Activated CD8-positive, alpha-beta T cell treated with anti-CD3 and anti-CD28 coated beads for 36 hours (primary cell): ENCODE data around the gene ZC3H12A. TPM values are rescaled to one million over a fixed set of nuclear protein-coding genes. Genes with fewer than 3 reads are reported as not detected.
"Not testable (repeated sequence)": the region's sequence is repeated elsewhere in the genome, so short reads cannot be mapped to it uniquely, and the experiment has no call there.

Source experiments
- ATAC-seq: fragments of 200-7000 bp; cut with Tn5 transposase; one replicate; pipeline ENCODE4 v1.10.0; 2021; ENCODE audit warnings: mild to moderate bottlenecking, moderate library complexity
- CTCF ChIA-PET: fragments of 350-600 bp; sonication (Branson Sonifier 250); formaldehyde crosslinking; loops from one replicate; lab custom pipeline; 2021; ENCODE audit warnings: antibody characterized with exemption; lab: Charles Lee
- POLR2A ChIA-PET: fragments of 350-600 bp; sonication (Branson Sonifier 250); formaldehyde crosslinking; loops from one replicate; lab custom pipeline; 2021; ENCODE audit warnings: antibody characterized with exemption; lab: Charles Lee
- DNase-seq: peaks from one replicate; pipeline ENCODE4 v3.0.0-alpha.2; 2020
- H3K27ac Mint-ChIP-seq: one replicate; pipeline ENCODE4 v1.8.0; 2021; ENCODE audit warnings: mild to moderate bottlenecking, mixed read lengths
- H3K27me3 Mint-ChIP-seq: one replicate; pipeline ENCODE4 v1.8.0; 2021; ENCODE audit warnings: mixed read lengths
- H3K36me3 Mint-ChIP-seq: one replicate; pipeline ENCODE4 v1.8.0; 2021; ENCODE audit warnings: low read depth, mixed read lengths
- H3K4me1 Mint-ChIP-seq: one replicate; pipeline ENCODE4 v1.8.0; 2021; ENCODE audit warnings: low read depth, mixed read lengths
- H3K4me3 Mint-ChIP-seq: one replicate; pipeline ENCODE4 v1.8.0; 2021; ENCODE audit warnings: mild to moderate bottlenecking, moderate library complexity, mixed read lengths
- H3K9me3 Mint-ChIP-seq: one replicate; pipeline ENCODE4 v1.8.0; 2021; ENCODE audit warnings: mixed read lengths
- intact Hi-C: fragments of 100-400 bp; cut with micrococcal nuclease; formaldehyde crosslinking; loops from one replicate; pipeline ENCODE4 v1.10.0; 2022
- total RNA-seq, 2 experiments: library from RNA; stranded (reverse); gene quantifications; one replicate each; pipeline ENCODE4 v1.2.3, GENCODE V29; 2021
- TF ChIP-seq, protein P1 (sequence below): fragments of 200-600 bp; IDR thresholded peaks from one replicate; pipeline ENCODE4 v1.8.0; 2022; ENCODE audit warnings: antibody characterized with exemption, mild to moderate bottlenecking

Gene ZC3H12A
- total RNA-seq, 2 experiments from 2014 or later, result 20.4 to 20.5 TPM

DNA sequence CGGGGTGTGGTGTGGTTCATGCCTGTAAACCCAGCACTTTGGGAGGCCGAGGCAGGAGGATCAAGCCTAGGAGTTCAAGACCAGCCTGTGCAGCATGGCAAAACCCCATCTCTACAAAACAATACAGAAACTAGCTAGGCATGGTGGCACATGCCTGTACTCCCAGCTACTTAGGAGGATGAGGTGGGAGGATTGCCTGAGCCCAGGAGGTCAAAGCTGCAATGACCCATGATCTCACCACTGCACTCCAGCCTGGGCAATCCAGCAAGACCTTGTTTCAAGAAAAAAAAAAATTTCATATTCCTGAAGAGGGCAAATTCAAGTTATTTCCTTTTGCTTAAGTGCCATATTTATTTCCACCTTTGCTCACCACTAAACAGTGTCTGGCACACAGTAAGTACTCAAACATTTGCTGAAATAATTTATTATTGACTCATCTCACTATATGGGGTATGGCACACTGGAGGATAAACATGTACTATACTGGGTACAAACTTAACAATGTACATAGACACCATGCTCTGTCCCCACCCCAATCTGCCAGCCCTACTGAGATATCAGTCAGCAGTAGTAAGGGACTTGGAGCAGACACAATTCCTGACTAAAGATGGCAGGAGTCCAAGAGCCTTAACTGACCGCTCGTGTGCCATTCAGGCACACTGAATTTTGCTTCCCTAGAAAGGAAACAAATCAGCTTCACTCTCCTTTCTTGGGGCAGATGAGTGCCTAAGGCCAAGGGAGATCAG, 24.7 kb downstream of the ZC3H12A start:
- peaks cover 19% of the 10 kb centered on the region for H3K4me1 Mint-ChIP-seq
- ChIA-PET CTCF (interaction anchor here (6.5 to 17.7 kb wide), 2 partner anchors 12 to 40 kb away, joined by 91 to 380 read pairs; no protein-coding TSS in a partner anchor), POLR2A (interaction anchor here (0.6 kb wide), 1 partner anchor 15 kb away, joined by 3 read pairs; no protein-coding TSS in a partner anchor)
- TF ChIP-seq, protein P1, sequence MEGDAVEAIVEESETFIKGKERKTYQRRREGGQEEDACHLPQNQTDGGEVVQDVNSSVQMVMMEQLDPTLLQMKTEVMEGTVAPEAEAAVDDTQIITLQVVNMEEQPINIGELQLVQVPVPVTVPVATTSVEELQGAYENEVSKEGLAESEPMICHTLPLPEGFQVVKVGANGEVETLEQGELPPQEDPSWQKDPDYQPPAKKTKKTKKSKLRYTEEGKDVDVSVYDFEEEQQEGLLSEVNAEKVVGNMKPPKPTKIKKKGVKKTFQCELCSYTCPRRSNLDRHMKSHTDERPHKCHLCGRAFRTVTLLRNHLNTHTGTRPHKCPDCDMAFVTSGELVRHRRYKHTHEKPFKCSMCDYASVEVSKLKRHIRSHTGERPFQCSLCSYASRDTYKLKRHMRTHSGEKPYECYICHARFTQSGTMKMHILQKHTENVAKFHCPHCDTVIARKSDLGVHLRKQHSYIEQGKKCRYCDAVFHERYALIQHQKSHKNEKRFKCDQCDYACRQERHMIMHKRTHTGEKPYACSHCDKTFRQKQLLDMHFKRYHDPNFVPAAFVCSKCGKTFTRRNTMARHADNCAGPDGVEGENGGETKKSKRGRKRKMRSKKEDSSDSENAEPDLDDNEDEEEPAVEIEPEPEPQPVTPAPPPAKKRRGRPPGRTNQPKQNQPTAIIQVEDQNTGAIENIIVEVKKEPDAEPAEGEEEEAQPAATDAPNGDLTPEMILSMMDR, result no peak
- H3K27me3 Mint-ChIP-seq, result no peaks in the 10 kb centered on the region
- intact Hi-C loops, result no loop called here
- DNase-seq (no peak), ATAC-seq (no peak)
- peaks cover 18% of the 10 kb centered on the region for H3K36me3 Mint-ChIP-seq
- no peak overlapping the region for H3K27ac Mint-ChIP-seq
- H3K4me3 Mint-ChIP-seq, result no peak overlapping the region
- no peaks in the 10 kb centered on the region for H3K9me3 Mint-ChIP-seq

DNA sequence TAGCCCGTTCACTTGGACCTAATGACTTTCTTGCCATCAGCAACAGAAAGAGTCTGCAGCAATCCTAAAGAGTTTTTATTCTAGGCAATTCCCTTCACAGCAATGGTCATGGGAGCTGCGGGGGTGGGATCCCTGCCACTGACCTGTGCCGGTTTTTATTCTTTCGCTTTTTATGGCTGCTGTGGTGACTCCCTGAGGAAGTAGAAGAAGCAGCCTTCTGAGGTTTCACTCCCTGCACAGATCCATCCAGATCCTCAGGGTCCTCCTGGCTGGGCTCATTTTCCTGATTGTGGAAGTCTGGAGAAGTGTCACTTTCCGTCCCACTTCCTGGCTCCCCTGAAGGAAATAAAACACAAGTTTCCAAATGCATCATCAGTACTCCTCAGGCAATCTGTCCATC, 27.3 kb downstream of the ZC3H12A start:
- H3K4me3 Mint-ChIP-seq, result no peak overlapping the region
- ChIA-PET POLR2A (no interaction called here), CTCF (interaction anchor here (2.9 to 17.7 kb wide), 2 partner anchors 15 to 43 kb away, joined by 33 to 380 read pairs; no protein-coding TSS in a partner anchor)

DNA sequence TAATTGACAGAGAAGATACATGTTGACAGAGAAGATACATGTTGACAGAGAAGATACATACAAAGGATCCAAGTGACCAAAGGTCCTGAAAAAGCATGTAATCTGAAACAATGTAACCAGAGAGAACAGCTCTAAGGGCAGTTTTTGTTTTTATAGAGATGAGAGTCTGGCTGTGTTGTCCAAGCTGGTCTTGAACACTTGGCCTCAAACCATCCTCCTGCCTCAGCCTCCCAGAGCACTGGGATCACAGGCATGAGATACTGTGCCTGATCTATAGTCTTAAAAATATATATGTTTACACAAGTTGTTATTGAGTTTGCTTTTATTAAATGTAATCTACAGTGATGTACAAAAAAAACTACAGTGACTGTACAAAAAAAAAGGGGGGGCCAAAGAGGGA, 27.7 kb downstream of the ZC3H12A start:
- Mint-ChIP-seq H3K9me3 (no peaks in the 10 kb centered on the region), H3K27ac (no peak overlapping the region), H3K27me3 (no peaks in the 10 kb centered on the region), H3K4me3 (no peak overlapping the region), H3K36me3 (peaks cover 29% of the 10 kb centered on the region), H3K4me1 (peaks cover 16% of the 10 kb centered on the region)
- TF ChIP-seq, protein P1, result no peak
- ChIA-PET POLR2A (interaction anchor here (1.2 kb wide), 1 partner anchor 27 kb away, joined by 4 read pairs; no protein-coding TSS in a partner anchor), CTCF (interaction anchor here (1.0 to 2.9 kb wide), 2 partner anchors 11 to 15 kb away, joined by 4 to 33 read pairs; no protein-coding TSS in a partner anchor)
- intact Hi-C loops, result no loop called here
- DNase-seq (no peak), ATAC-seq (no peak)

More for the DNA sequence above, 27.3 kb downstream of the ZC3H12A start:
- H3K4me1 Mint-ChIP-seq, result peaks cover 16% of the 10 kb centered on the region
- DNase-seq (no peak), ATAC-seq (no peak)
- no peaks in the 10 kb centered on the region for H3K9me3 Mint-ChIP-seq
- no peaks in the 10 kb centered on the region for H3K27me3 Mint-ChIP-seq
- intact Hi-C loops, result no loop called here
- H3K36me3 Mint-ChIP-seq, result peaks cover 26% of the 10 kb centered on the region
- TF ChIP-seq, protein P1, result no peak
- H3K27ac Mint-ChIP-seq, result no peak overlapping the region

DNA sequence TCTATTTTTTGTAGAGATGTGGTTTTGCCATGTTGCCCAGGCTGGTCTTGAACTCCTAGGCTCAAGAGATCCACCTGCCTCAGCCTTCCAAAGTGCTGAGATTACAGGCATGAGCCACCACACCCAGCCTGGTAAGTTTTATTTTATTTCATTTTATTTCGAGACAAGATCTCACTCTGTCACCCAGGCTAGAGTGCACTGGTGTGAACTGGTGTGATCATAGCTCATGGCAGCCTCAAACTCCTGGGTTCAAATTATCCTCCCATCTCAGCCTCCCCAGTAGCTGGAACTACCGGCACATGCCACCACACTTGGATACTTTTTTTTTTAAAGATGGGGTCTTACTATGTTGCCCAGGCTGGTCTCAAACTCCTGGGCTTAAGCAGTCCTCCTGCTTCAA, 28.4 kb downstream of the ZC3H12A start:
- H3K4me3 Mint-ChIP-seq, DNase-seq, intact Hi-C loops, ATAC-seq, H3K27ac Mint-ChIP-seq, H3K27me3 Mint-ChIP-seq, H3K9me3 Mint-ChIP-seq: not testable (repeated sequence)
- Mint-ChIP-seq H3K36me3 (peaks cover 34% of the 10 kb centered on the region), H3K4me1 (peaks cover 17% of the 10 kb centered on the region)
- CTCF ChIA-PET, result interaction anchor here (0.6 to 2.9 kb wide), 4 partner anchors 10 to 22 kb away, joined by 3 to 33 read pairs (median 4); partner anchors contain the start of gene MEAF6
- POLR2A ChIA-PET, result interaction anchor here (1.2 kb wide), 1 partner anchor 27 kb away, joined by 4 read pairs; no protein-coding TSS in a partner anchor

DNA sequence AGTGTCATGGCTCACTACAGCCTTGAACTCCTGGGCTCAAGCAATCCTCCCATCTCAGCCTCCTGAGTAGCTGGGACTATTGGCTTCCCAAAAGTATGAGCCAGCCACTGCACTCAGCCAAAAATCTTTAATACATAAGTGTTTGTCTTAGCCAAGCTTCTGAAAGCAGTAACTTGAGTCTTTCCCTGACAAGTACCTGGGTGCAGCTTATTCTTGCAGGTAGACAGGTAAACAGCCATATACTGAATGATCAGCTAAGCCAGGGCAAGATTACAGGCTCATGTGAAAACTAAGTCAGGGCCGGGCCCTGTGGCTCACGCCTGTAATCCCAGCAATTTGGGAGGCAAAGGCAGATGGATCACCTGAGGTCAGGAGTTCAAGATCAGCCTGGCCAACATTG, 32.4 kb downstream of the ZC3H12A start:
- intact Hi-C loops, result no loop called here
- DNase-seq (no peak), ATAC-seq (no peak)
- POLR2A ChIA-PET, result interaction anchor here (1.4 kb wide), 1 partner anchor 28 kb away, joined by 7 read pairs; no protein-coding TSS in a partner anchor
- peaks cover 29% of the 10 kb centered on the region for H3K4me1 Mint-ChIP-seq
- CTCF ChIA-PET, result interaction anchor here (1.0 to 2.9 kb wide), 2 partner anchors 9 to 20 kb away, joined by 3 to 17 read pairs; no protein-coding TSS in a partner anchor
- TF ChIP-seq, protein P1, result no peak
- no peaks in the 10 kb centered on the region for H3K27me3 Mint-ChIP-seq
- no peaks in the 10 kb centered on the region for H3K9me3 Mint-ChIP-seq
- H3K4me3 Mint-ChIP-seq, result no peak overlapping the region
- no peak overlapping the region for H3K27ac Mint-ChIP-seq
- H3K36me3 Mint-ChIP-seq, result peaks cover 43% of the 10 kb centered on the region
